Nephron (organoid): ENCODE data around the gene CYP51A1.
"Not testable (repeated sequence)": the region's sequence is repeated elsewhere in the genome, so short reads cannot be mapped to it uniquely, and the experiment has no call there.

ENCODE experiments used
- H3K27ac Mint-ChIP-seq, 3 experiments: 2 replicates each; pipeline ENCODE4 v1.8.0; 2020; ENCODE audit warnings: mixed read lengths in 3 of 3, mild to moderate bottlenecking in 2 of 3, moderate library complexity in 1 of 3
- H3K27me3 Mint-ChIP-seq: 2 replicates; pipeline ENCODE4 v1.8.0; 2021; ENCODE audit warnings: low read depth, mild to moderate bottlenecking, moderate library complexity, mixed read lengths
- H3K36me3 Mint-ChIP-seq: 2 replicates; pipeline ENCODE4 v1.8.0; 2020; ENCODE audit warnings: low read depth, mixed read lengths
- H3K4me1 Mint-ChIP-seq: 2 replicates; pipeline ENCODE4 v1.8.0; 2020; ENCODE audit warnings: mixed read lengths
- H3K4me3 Mint-ChIP-seq, 3 experiments: 2 replicates each; pipeline ENCODE4 v1.8.0; 2020; ENCODE audit warnings: mild to moderate bottlenecking in 3 of 3, mixed read lengths in 3 of 3, moderate library complexity in 2 of 3
- H3K9me3 Mint-ChIP-seq: 2 replicates; pipeline ENCODE4 v1.8.0; 2020; ENCODE audit warnings: mixed read lengths
- CTCF ChIP-seq, 3 experiments: fragments of 200-600 bp; sonication (generic); IDR thresholded peaks; one replicate each; pipeline ENCODE4 v1.5.0; 2021; ENCODE audit warnings: antibody characterized with exemption in 3 of 3; ENCODE audit not compliant: unreplicated experiment in 3 of 3

CYP51A1 gene

GRCh38 chr7:92110857-92111256 lies 23.4 kb downstream of the CYP51A1 start:
- Mint-ChIP-seq H3K4me1 (no peaks in the 10 kb centered on the region), H3K36me3 (peaks cover 78% of the 10 kb centered on the region), H3K27me3 (no peaks in the 10 kb centered on the region), H3K27ac (peak overlapping the region in 2 of 3 experiments; percentile 4 to 40), H3K9me3 (no peaks in the 10 kb centered on the region), H3K4me3 (no peak overlapping the region)
- TF ChIP-seq CTCF (IDR thresholded peaks at IDR 0.05; ENCODE audit: unreplicated experiment in 3 of 3) = no peak

- Mint-ChIP-seq H3K27ac (peak overlapping the region in 2 of 3 experiments; percentile 40 to 60), H3K36me3 (peaks cover 72% of the 10 kb centered on the region)
These were observed 25.5 kb downstream of the CYP51A1 start for GRCh38 chr7:92108821-92109220.

DNA sequence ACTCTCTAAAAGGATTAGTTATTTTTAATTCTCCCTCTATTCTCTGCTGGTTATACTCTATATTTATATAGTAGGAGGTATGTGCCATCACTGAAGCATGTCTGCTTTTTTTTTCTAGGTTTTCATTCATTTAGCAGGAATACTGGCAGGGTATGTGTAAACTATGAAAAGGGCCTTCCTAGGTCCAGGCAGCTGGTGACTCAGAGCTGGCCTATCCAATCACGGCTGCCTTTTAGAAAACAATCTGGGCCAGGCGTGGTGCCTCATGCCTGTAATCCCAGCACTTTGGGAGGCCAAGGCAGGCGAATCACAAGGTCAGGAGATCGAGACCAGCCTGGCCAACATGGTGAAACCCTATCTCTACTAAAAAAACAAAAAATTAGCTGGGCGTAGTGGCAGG lies 31.4 kb downstream of the CYP51A1 start:
- H3K27me3 Mint-ChIP-seq, H3K4me3 Mint-ChIP-seq, H3K27ac Mint-ChIP-seq: not testable (repeated sequence)

More at GRCh38 chr7:92108821-92109220, 25.5 kb downstream of the CYP51A1 start:
- H3K9me3 Mint-ChIP-seq = no peaks in the 10 kb centered on the region
- no peak overlapping the region for H3K4me3 Mint-ChIP-seq
- no peak for TF ChIP-seq CTCF (IDR thresholded peaks at IDR 0.05; ENCODE audit: unreplicated experiment in 3 of 3)
- no peaks in the 10 kb centered on the region for H3K4me1 Mint-ChIP-seq
- no peaks in the 10 kb centered on the region for H3K27me3 Mint-ChIP-seq

GRCh38 chr7:92100534-92100933 lies 33.7 kb downstream of the CYP51A1 start:
- H3K4me3 Mint-ChIP-seq = no peak overlapping the region
- no peak overlapping the region for H3K27ac Mint-ChIP-seq
- no peak for TF ChIP-seq CTCF (IDR thresholded peaks at IDR 0.05; ENCODE audit: unreplicated experiment in 3 of 3)
- H3K36me3 Mint-ChIP-seq = peaks cover 70% of the 10 kb centered on the region
- H3K9me3 Mint-ChIP-seq = no peaks in the 10 kb centered on the region
- no peaks in the 10 kb centered on the region for H3K27me3 Mint-ChIP-seq
- H3K4me1 Mint-ChIP-seq = no peaks in the 10 kb centered on the region

More for the DNA sequence above, 31.4 kb downstream of the CYP51A1 start:
- peaks cover 69% of the 10 kb centered on the region for H3K36me3 Mint-ChIP-seq
- not testable (repeated sequence) for H3K4me1 Mint-ChIP-seq, H3K9me3 Mint-ChIP-seq

DNA sequence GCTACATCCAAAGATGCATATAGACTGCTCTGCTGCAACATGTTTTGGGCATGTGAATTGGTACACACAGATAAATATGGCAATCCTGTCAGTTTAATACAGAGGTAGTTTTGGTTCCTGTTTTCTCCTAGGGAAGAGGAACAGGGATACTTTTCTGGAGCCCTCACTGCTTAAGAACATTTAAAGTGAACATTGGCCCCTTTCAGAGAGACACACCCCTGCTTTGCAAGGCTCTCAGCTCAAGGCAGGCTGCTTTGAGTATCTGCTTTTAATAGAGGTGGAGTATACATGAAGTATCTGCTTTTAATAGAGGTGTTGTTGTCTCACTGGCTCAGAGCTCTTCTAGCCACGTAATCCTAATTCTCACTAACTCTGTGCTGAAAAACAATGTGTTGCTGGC lies 38.9 kb downstream of the CYP51A1 start:
- H3K4me3 Mint-ChIP-seq = no peak overlapping the region
- H3K9me3 Mint-ChIP-seq = no peaks in the 10 kb centered on the region
- H3K27ac Mint-ChIP-seq = no peak overlapping the region
- peaks cover 67% of the 10 kb centered on the region for H3K36me3 Mint-ChIP-seq
- TF ChIP-seq CTCF (IDR thresholded peaks at IDR 0.05; ENCODE audit: unreplicated experiment in 3 of 3) = no peak
- H3K4me1 Mint-ChIP-seq = no peaks in the 10 kb centered on the region
- no peaks in the 10 kb centered on the region for H3K27me3 Mint-ChIP-seq

DNA sequence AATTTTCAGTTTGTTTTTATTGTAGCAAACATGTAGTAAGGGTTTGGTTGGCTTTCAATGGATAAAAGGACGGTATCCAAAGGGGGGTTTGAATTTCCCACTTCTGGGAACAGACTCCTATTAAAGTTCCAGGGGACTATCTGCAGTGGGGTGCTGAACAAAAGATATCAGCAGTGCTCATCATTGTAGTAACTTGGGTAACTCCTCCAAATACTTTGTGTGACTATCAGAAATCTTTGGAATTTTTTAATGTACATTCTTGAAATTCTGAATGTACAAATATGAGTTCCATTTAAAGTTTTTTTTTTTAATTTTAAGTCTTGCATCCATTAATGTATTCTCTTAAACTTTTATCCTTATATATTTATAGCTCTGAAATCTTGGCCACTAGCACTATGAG lies 42.1 kb downstream of the CYP51A1 start:
- H3K9me3 Mint-ChIP-seq = peaks cover 15% of the 10 kb centered on the region
- peaks cover 74% of the 10 kb centered on the region for H3K36me3 Mint-ChIP-seq
- TF ChIP-seq CTCF (IDR thresholded peaks at IDR 0.05; ENCODE audit: unreplicated experiment in 3 of 3) = no peak
- H3K4me1 Mint-ChIP-seq = no peaks in the 10 kb centered on the region
- H3K4me3 Mint-ChIP-seq = no peak overlapping the region
- no peak overlapping the region for H3K27ac Mint-ChIP-seq
- H3K27me3 Mint-ChIP-seq = no peaks in the 10 kb centered on the region
